ENCODE measurements around the gene LAMB4. TPM values are rescaled to one million over a fixed set of nuclear protein-coding genes. Genes with fewer than 3 reads are reported as not detected.

Gene LAMB4
- total and polyA plus RNA-seq, 2 of the 8 experiments (the other 6 are each of a cell fraction or from before 2014, with no cell fraction given): not detected

GRCh38 chr7:108164342-108164741, 34.2 kb upstream of the LAMB4 start:
- Histone ChIP-seq H2BK5ac (ENCODE audit: low read depth, low read length) (no peak overlapping the region), H3K14ac (ENCODE audit: insufficient read length) (no peak overlapping the region), H3K27me3 (replicated peaks in 1 of 4; ENCODE audit: control insufficient read depth in 3 of 4, extremely low read depth in 1 of 4, insufficient read depth in 3 of 4, low read length in 3 of 4) (no peaks in the 10 kb centered on the region), H2BK120ac (replicated peaks; ENCODE audit: low read depth, low read length) (no peak overlapping the region), H4K20me1 (replicated peaks in 1 of 2; ENCODE audit: control insufficient read depth in 1 of 2, insufficient read depth in 2 of 2, low read length in 2 of 2) (no peaks in the 10 kb centered on the region), H3K18ac (ENCODE audit: extremely low read depth, low read length) (no peak overlapping the region), H3K4me3 (ENCODE audit: extremely low read depth in 1 of 4, insufficient read depth in 2 of 4, low read depth in 3 of 4, low read length in 4 of 4) (no peak overlapping the region), H3K56ac (replicated peaks; ENCODE audit: insufficient read length, low read depth, low read length) (no peak overlapping the region), H3K4ac (replicated peaks; ENCODE audit: insufficient read length, low read depth, low read length) (no peak overlapping the region), H3K27ac (ENCODE audit: low read depth, low read length) (no peak overlapping the region), H4K8ac (ENCODE audit: extremely low read depth, insufficient read depth, low read length) (no peak overlapping the region), H3K23ac (ENCODE audit: insufficient read length) (no peak overlapping the region), H3K79me1 (ENCODE audit: low read depth, low read length) (no peaks in the 10 kb centered on the region), H2BK12ac (ENCODE audit: low read depth, low read length) (no peak overlapping the region), H3K9me3 (ENCODE audit: insufficient read depth in 2 of 2, low read depth in 1 of 2, low read length in 1 of 2) (no peaks in the 10 kb centered on the region), H3K9ac (replicated peaks in 1 of 4; ENCODE audit: extremely low read depth in 1 of 4, low read depth in 3 of 4, low read length in 3 of 4) (no peak overlapping the region), H3K79me2 (ENCODE audit: control insufficient read depth in 1 of 2, insufficient read depth in 2 of 2, low read length in 2 of 2) (no peaks in the 10 kb centered on the region), H3K4me1 (replicated peaks in 1 of 4; ENCODE audit: control insufficient read depth in 3 of 4, insufficient read depth in 4 of 4, low read length in 3 of 4) (no peaks in the 10 kb centered on the region), H3K23me2 (ENCODE audit: low read depth, low read length) (no peaks in the 10 kb centered on the region), H2AK5ac (ENCODE audit: low read depth, low read length) (no peak overlapping the region), H4K91ac (replicated peaks; ENCODE audit: insufficient read length, low read length) (no peak overlapping the region), H2BK20ac (ENCODE audit: low read length) (no peak overlapping the region), H3K36me3 (ENCODE audit: control insufficient read depth in 2 of 4, insufficient read depth in 4 of 4, low read length in 3 of 4) (no peaks in the 10 kb centered on the region), H3K4me2 (ENCODE audit: insufficient read depth in 1 of 2, low read depth in 2 of 2, low read length in 2 of 2) (no peak overlapping the region), H2BK15ac (ENCODE audit: low read length) (no peak overlapping the region), H2AFZ (ENCODE audit: low read length) (no peak overlapping the region), H4K5ac (ENCODE audit: insufficient read length, low read depth, low read length) (no peak overlapping the region)
- 76% methylated on average over 6 of the region's 6 CpGs; no CpG with 5 or more reads in 1 of the 2 experiments for WGBS, 2 experiments (ENCODE audit: extremely low coverage in 1 of 2, insufficient coverage in 1 of 2, insufficient read length in 1 of 2, insufficient replicate concordance in 2 of 2, low coverage in 1 of 2, low lambda C conversion rate in 2 of 2, missing lambda C conversion rate in 1 of 2)
- TF ChIP-seq CHD2 (IDR thresholded peaks at IDR 0.05; ENCODE audit: low read length) (no peak), CBX5 (IDR thresholded peaks at IDR 0.05; ENCODE audit: low read depth, low read length) (no peak)
- CTCF ChIA-PET (ENCODE audit: partially characterized antibody): no interaction called here
- FAIRE-seq: no peak
- DNase-seq (ENCODE audit: low read depth in 1 of 2, low spot score in 2 of 2): no peak
- POLR2A ChIA-PET (ENCODE audit: partially characterized antibody): no interaction called here

Data from H1 (cell line).